Measurements from ENCODE around the gene PCBP3.
"Not testable (repeated sequence)": the region's sequence is repeated elsewhere in the genome, so short reads cannot be mapped to it uniquely, and the experiment has no call there.

PCBP3 gene

GRCh38 chr21:45885597-45885929 is 242.0 kb downstream of the PCBP3 start:
- H3K4me3 ChIP-seq (replicated peaks; ENCODE audit: low read depth, low read length) = no peak overlapping the region
- no peak for DNase-seq (ENCODE audit: low read depth)
- TF ChIP-seq, protein P1, sequence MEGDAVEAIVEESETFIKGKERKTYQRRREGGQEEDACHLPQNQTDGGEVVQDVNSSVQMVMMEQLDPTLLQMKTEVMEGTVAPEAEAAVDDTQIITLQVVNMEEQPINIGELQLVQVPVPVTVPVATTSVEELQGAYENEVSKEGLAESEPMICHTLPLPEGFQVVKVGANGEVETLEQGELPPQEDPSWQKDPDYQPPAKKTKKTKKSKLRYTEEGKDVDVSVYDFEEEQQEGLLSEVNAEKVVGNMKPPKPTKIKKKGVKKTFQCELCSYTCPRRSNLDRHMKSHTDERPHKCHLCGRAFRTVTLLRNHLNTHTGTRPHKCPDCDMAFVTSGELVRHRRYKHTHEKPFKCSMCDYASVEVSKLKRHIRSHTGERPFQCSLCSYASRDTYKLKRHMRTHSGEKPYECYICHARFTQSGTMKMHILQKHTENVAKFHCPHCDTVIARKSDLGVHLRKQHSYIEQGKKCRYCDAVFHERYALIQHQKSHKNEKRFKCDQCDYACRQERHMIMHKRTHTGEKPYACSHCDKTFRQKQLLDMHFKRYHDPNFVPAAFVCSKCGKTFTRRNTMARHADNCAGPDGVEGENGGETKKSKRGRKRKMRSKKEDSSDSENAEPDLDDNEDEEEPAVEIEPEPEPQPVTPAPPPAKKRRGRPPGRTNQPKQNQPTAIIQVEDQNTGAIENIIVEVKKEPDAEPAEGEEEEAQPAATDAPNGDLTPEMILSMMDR (IDR thresholded peaks at IDR 0.05; ENCODE audit: low read length, missing control alignments) = no peak

- H3K4me3 ChIP-seq (replicated peaks; ENCODE audit: low read depth, low read length); DNase-seq (ENCODE audit: low read depth): not testable (repeated sequence)
Observed at GRCh38 chr21:45885930-45886601, 242.5 kb downstream of the PCBP3 start.

- no peak for DNase-seq (ENCODE audit: low read depth)
- no peak overlapping the region for H3K4me3 ChIP-seq (replicated peaks; ENCODE audit: low read depth, low read length)
- TF ChIP-seq, protein P1 (IDR thresholded peaks at IDR 0.05; ENCODE audit: low read length, missing control alignments) = no peak
Observed at GRCh38 chr21:45886610-45887026, 243.1 kb downstream of the PCBP3 start.

DNA sequence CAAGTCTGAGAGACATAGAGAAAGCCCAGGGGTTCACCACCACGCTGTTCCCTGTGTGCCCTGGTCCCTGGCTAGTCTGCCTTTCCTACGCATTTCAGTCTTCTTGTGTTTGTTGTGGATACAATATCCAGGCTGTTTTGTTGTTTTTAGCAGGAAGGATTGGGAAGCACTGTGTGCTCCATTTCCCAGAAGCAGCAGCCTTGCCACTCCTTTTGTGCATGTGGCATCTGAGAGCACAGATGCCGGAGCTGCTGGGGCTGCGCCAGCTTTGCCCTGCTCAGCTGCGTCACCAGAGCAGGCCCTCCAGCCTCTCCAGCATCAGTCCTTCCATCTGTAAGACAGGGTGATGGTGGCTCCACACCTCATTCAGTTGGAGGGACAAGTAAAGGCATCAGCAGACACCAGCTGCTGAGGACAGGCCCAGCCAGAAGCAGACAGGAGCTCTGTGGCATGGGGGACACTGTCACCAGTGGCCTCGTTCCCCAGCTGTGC is 243.6 kb downstream of the PCBP3 start:
- H3K4me3 ChIP-seq (replicated peaks; ENCODE audit: low read depth, low read length) = no peak overlapping the region
- TF ChIP-seq, protein P1 (IDR thresholded peaks at IDR 0.05; ENCODE audit: low read length, missing control alignments) = no peak
- DNase-seq (ENCODE audit: low read depth) = peak; percentile 28

GRCh38 chr21:45887788-45888187 is 244.3 kb downstream of the PCBP3 start:
- TF ChIP-seq, protein P1 (IDR thresholded peaks at IDR 0.05; ENCODE audit: low read length, missing control alignments) = no peak
- DNase-seq (ENCODE audit: low read depth) = no peak
- no peak overlapping the region for H3K4me3 ChIP-seq (replicated peaks; ENCODE audit: low read depth, low read length)

DNA sequence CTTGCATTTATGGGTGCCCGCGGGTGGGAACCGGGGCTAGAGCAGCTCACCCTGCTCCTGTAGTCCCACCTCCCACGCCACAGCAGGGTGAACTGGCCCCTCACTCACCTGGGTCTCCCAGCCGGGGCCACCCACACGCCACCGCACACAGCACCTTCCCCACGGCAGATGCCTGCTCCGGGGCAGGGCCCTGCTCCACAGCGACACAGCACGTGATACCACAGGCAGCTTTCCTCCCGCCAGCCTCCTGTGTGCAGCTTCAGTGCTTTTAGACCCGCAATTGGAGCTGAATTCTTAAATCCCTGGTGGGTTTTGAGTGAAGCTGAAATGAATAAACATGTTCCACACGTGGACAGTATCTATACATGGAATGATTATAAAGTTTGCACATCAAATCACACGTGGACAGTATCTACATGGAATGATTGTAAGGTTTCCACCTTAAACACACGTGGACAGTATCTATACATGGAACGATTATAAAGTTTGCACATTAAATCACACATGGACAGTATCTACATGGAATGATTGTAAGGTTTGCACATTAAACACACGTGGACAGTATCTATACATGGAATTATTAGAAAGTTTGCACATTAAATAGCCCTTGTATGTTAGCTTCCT is 245.0 kb downstream of the PCBP3 start:
- H3K4me3 ChIP-seq (replicated peaks; ENCODE audit: low read depth, low read length) = no peak overlapping the region
- TF ChIP-seq, protein P1 (IDR thresholded peaks at IDR 0.05; ENCODE audit: low read length, missing control alignments) = no peak
- no peak for DNase-seq (ENCODE audit: low read depth)

DNA sequence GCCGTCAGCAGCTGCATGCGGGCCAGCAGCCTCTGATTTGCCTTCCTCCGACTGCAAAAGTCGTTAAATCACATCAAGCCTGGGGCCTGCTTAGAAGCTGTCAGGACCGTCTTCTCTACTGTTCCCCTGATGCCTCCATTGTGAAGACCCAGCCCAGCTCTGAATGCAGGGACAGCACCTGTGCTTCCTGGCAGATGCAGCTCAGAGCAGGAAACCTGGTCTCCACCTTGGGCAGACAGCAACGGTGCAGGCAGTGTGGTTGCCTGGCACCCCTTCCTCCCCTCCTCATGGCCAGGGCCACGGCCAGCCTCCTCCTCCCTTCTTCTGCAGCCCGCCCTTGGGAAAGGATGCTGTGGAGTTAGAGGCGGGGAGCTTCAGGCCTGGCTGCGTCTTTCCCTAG is 245.7 kb downstream of the PCBP3 start:
- no peak overlapping the region for H3K4me3 ChIP-seq (replicated peaks; ENCODE audit: low read depth, low read length)
- TF ChIP-seq, protein P1 (IDR thresholded peaks at IDR 0.05; ENCODE audit: low read length, missing control alignments) = no peak
- no peak for DNase-seq (ENCODE audit: low read depth)
